ENCODE measurements around the gene VLDLR.

VLDLR gene

DNA sequence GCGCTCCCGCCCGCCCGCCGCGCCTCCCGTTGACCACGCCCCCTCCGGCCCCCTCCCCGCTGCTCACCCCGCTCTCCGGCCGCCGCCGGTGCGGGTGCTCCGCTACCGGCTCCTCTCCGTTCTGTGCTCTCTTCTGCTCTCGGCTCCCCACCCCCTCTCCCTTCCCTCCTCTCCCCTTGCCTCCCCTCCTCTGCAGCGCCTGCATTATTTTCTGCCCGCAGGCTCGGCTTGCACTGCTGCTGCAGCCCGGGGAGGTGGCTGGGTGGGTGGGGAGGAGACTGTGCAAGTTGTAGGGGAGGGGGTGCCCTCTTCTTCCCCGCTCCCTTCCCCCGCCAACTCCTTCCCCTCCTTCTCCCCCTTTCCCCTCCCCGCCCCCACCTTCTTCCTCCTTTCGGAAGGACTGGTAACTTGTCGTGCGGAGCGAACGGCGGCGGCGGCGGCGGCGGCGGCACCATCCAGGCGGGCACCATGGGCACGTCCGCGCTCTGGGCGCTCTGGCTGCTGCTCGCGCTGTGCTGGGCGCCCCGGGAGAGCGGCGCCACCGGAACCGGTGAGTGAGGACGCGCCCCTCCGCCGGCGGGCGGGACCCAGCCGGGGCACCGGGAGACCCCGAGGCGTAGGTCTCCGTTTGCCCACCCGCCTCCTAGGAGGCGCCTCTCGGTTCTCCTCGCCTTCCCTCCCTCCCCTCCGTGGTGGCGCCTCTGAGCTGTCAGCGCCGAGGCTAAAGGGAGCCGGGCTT, at the start of gene VLDLR:
VLDLR (plus strand) TSS at position 66 of the 739 bp plus-strand sequence; CDS start at position 469, 403 bp downstream.
- no peak for DNase-seq (ENCODE audit: low read depth in 2 of 2)

DNA sequence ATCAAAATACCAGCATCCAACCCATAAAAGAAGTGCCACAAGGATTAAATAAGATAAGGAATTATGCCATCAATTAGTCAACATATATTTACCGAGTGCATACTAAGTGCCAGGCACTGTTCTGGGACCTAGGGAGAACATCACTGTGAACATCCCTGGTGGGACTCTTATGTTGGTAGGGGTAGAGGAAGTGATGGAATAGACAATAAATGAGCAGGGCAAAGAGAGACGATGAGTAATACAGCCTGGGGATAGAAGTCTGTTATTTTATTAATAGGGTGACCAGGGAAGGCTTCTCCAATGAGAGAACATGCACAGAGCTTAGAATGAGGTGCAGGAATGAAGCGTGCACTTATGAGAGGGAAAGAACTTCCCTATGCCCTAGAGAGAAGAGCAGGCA, 47.4 kb upstream of the VLDLR start:
- DNase-seq (ENCODE audit: low read depth in 2 of 2): no peak

DNA sequence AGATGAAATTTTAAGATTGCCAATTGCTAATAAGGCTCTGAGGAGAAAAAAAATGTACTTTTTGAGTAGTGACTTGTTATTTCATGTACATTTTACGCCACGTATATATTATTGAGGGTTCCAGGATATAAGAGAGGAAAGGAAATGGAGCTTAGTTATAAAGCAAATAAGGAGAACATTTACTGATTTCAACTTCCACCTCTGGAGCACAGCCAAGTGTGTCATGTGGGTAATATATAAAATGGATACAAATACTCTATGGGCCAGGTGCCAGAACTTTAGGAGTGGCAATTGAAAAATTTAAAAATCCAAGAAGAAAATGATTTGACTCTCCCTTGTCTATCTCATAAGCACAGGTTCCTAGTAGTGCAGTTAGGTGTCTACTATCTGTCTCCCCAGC, 45.0 kb upstream of the VLDLR start:
- DNase-seq (ENCODE audit: low read depth in 2 of 2): no peak

DNA sequence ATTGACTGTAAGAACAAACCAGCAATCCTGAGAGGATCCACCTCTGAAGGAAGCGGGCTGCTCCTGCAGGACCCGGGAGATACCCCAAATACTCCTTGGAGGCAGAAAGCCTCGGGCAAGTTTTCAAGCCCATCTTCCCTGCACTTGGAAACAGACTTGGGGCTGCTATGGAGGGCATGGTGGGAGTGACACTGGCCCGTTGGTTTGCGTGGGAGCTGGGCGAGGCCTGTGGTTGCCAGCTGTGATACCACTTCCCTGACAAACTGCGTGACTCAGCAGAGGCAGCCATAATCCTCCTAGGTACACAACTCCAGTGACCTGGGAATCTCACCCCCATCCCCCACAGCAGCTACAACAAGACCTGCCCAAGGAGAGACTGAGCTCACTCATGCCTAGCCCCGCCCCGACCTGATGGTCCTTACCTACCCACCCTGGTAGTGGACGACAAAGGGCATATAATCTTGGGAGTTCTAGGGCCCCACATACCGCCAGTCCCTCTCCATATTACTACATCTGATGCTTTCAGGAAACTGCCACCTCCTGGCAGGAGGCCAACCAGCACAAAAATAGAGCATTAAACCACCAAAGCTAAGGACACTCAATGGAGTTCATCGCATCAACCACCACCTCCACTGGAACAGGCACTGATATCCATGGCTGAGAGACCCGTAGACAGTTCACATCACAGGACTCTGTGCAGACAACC, 38.1 kb upstream of the VLDLR start:
- DNase-seq (ENCODE audit: low read depth in 2 of 2): no peak

DNA sequence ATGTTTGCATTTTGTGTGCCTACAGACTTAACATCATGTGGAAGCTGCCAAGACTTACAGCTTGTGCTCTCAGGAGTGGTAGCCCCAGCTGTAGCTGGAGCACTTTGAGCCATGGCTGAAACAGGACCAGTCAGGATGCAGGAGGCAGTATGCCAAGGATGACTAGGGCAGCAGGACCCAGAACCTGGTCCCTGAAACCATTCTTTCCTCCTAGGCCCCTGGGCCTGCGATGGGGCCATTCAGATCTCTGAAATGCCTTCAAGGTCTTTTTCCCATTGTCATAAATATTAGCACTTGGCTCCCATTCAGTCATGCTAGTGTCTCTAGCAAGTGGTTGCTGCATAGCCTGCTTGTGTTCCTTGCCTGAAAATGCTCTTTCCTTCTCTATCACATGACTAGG, 29.6 kb upstream of the VLDLR start:
- DNase-seq (ENCODE audit: low read depth in 2 of 2): no peak

DNA sequence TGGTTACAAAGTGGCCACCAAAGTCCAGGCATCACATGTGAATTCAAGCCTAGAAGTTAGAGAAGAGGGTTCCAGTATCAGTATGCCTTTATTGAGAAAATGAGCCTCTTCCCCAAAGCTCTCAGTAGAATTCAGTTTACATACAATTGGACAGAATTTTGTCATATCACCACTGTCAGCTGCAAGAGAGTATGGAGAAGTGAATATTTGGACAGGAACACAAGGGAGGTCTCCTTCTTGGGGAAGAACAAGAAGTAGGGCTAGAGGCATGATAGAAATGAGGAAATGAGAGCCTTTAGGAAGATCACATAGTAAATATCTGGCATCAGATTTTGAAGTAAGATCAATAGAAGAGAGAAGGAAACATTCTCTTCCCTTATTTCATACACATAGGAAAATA, 27.8 kb upstream of the VLDLR start:
- DNase-seq (ENCODE audit: low read depth in 2 of 2): no peak

DNA sequence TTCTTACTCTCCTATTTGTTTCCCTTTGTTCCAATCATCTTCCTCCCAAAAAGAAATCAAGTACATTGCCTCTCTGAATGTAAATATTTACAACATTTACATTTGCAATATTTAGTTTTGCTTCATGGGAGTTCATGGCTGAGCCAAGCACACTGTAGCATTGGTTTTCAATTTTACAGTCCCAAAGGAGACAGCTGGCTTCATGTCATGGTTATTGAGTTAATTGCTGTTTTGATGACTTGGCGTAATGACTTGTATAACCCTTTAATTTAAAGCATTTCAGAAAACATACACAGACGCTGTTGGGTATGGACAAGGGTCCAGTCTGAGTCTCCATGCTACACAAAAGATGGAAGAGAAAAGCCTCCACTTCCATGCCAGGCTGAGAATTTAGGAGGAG, 25.6 kb upstream of the VLDLR start:
- no peak for DNase-seq (ENCODE audit: low read depth in 2 of 2)

DNA sequence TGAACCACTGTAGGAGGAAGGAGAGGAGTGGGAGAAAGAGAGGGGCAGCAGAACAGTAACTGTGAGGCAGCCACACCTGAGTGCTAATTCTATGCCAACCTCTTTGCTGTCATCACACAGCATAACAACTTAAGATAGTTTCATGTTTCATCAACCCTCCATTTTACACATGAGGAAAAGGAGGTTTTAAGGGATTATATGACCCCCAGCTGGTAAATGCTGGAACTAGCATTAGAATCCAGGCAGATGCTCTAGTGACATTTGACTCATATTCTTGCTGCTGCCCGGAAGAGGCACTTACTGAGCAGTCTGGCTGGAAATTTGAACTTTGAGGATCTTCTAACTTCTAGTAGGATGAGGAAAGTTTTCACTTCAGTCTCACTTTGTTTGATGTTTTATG, 24.1 kb upstream of the VLDLR start:
- no peak for DNase-seq (ENCODE audit: low read depth in 2 of 2)

DNA sequence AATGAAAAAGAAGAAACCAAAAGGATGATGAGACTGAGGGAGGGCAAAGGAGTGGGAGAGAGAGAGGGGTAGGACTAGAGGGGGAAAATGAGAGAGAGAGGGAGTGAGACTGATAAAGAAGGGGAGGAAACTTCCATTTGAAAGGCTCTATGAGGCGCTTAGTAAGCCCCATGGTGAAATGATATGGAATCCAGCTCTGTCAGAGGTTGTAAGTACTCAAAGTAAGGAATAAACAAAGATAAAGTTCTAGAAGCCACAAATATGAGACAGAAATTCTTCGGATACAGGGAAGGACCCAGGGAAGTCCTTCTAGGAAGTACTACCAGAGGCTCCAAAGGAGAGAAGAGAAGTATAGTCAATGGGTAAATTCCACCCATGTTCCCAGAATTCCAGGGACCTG, 21.7 kb upstream of the VLDLR start:
- no peak for DNase-seq (ENCODE audit: low read depth in 2 of 2)

DNA sequence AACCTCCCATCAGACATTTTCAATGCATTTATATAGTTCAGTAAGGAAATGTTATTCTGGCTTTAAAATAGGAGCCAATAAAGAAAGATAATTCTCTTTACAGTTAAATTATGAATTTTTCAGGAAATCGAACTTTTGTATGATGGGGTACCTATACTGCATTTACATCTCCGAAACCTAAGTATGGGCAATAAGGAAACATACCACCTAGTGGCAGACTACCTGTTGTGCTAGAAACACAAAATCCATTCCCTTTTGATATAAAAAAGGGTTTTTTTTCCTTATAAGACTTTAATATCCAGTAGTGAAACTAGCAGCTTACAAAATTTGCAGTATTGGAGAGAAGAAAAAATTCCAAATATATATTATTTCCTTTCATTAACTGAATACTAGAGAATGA, 21.3 kb upstream of the VLDLR start:
- no peak for DNase-seq (ENCODE audit: low read depth in 2 of 2)

DNA sequence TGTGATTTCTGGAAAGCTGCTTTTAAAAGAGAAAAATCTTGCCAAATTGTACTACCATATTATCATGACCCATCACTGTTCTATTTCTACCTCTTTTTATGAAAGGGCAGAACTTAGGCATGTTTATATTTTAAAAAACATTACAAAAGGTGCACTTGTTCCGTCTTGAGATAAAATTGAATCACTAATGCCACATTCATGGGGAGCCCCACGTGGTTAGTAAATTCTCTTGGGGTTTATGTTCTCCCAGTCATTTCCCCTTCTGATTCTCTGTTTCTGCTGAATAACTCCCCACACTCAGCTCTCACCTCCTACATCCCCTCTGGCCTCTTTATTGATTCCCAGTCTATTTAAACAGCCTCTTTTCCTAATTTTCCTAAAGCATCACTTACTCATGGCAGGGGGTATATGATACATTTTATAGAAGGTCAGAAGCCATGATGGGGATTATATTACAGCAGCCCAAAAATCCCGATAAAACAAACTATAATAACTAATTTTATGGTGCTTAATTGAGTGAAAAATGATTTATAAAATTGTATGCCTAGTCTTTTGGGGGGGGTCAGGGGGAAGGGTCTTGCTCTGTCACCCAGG, 19.7 kb upstream of the VLDLR start:
- DNase-seq (ENCODE audit: low read depth in 2 of 2): no peak

DNA sequence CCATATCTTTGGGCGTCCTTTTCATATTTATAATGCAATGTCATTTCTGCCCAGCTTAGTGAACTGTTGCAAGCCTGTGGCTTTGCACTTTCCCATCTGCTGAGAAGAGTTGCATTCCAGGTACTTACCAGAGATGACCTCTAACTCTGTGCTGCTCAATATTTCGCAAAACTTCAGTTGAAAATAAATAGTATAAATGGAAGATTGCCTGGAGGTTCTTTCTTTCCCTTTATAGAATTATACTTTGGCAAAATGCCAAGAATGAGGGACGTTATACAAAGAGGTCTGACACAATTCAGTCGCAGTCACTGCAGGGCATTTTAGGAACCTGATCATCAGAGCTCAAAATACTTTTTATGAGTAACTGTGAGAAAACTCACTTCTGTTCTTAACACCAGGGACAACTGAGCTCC, 18.9 kb upstream of the VLDLR start:
- DNase-seq (ENCODE audit: low read depth in 2 of 2): no peak

DNA sequence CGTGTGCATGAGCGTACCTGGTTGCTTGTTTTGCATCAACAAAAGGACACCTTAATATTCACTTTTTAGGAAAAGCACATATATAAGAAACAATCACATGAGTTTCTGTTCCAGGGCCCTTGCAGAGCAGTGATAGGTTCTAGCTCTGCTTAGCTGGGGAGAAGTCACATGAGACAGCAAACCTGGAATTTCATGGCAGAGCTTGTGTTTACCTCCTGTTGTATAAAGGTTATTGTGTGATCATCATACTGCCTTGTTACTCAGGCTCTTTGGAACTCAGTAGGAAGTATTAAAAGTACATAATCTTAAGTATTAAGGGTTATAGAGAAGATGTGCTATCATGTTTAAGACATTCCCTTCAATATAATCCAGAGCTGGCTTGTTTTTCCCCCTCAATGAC, 18.0 kb upstream of the VLDLR start:
- DNase-seq (ENCODE audit: low read depth in 2 of 2): no peak

DNA sequence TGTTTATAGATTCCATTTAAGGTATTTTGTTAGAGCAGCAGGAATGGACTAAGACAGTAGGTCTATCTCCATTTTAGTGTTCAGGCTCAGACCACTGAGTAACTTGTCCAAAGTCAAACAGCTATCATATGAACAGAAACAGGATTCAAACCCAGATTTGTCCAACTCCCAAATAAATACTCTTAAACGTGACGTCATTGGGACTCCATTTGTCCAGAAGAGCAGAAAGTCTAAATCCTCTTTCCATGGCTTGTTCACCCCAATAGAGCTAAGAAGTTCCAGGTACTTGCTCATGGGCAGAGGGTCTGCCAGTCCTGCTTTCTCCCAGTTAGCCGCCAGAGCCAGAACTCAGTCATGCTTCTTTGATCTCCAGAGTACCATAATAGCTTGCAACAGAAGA, 16.3 kb upstream of the VLDLR start:
- DNase-seq (ENCODE audit: low read depth in 2 of 2): no peak

DNA sequence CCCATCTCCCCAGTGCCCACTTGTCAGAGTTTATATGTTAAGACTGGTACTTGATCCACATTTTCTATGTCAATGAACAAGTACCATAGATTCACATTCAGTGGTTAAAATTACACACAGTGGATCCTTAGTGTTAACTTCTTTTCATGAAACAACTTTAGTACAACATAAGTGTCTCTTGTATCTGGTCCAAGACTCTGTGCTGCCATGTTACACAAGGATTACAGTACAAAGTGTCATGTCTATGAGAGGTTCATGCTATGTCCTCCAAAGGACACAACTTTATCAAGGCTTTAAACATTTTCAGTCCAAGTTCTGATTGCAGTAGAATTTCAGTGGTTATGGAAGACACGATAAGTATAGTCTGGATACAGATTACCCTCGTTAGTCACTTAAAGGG, 13.3 kb upstream of the VLDLR start:
- DNase-seq (ENCODE audit: low read depth in 2 of 2): no peak

DNA sequence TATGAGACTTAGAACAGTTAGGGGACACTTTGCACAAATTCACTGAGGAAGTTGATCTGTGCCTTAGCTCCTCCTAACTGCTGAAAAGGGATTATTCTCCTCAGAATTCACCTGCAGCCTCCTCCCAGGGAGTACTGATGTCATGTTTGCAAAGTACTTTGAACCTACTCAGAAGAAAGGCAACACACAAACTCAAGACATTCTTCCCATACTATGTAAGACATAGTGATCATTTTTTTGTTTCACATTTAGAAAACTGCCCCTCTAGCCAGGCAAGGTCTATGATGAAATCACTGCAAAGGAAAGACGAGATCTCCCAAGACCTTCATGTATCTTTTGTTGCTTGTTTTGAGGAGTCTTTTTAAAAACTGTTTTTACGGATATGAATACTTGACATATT, 10.6 kb upstream of the VLDLR start:
- no peak for DNase-seq (ENCODE audit: low read depth in 2 of 2)

DNA sequence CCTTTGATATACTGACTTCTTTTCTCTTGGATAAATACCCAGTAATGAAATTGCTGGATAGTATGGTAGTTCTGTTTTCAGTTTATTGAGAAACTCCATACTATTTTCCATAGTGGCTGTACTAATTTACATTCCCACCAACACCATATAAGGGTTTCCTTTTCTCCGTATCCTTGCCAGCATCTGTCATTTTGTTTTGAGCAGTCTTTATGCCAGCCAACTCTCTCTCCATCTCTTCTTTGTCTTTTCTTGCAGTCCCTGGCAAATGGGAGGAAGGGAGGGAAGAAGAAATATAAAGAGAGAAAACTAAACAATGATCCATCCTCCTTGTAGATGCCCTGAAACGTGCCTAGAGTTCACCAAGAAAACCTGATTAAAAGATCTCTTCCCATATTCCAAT, 9.6 kb upstream of the VLDLR start:
- DNase-seq (ENCODE audit: low read depth in 2 of 2): no peak

DNA sequence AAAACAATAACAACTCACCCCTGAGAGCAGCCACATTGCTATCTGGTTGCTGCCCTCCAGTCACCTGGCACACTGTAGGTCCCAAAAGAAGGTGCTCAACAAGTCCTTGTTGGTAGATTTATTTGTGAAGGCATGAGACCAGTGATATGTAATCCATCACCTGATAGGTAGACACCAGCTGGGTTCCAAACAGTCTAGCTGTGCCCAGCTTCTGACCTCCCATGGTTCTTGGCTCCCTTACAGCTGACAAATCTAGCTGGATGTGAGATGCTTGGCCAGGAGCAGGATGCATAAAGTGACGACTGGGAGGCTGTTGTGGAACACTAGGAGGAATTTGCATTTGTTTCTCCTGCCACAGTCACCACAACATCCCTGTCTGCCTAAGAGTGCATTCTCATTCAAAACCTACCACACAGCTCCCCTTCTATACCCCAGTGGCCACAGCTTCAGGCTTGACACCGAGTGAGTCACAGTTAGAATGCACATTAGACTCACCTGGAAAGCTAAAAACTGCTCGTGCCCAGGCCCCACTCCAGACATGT, 7.8 kb upstream of the VLDLR start:
- DNase-seq (ENCODE audit: low read depth in 2 of 2): no peak

DNA sequence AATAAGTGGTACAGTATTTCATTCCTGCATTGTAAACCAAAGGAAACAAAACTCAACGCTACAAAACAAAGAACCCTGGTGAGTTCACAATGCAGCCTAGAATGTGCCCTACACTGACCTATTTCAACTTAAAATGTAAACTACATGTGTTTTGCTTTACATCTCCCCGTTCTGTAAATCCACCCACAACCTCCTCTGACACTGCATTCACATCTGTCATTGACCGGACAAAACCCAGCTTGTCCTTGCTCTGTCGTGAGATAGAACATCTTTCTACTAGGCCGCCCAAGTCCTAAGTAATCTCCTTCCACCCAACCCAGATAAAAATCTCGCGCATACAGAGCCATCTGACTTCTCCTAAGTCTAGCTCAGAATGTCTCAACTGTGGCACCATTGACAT, 6.1 kb upstream of the VLDLR start:
- DNase-seq (ENCODE audit: low read depth in 2 of 2): no peak

DNA sequence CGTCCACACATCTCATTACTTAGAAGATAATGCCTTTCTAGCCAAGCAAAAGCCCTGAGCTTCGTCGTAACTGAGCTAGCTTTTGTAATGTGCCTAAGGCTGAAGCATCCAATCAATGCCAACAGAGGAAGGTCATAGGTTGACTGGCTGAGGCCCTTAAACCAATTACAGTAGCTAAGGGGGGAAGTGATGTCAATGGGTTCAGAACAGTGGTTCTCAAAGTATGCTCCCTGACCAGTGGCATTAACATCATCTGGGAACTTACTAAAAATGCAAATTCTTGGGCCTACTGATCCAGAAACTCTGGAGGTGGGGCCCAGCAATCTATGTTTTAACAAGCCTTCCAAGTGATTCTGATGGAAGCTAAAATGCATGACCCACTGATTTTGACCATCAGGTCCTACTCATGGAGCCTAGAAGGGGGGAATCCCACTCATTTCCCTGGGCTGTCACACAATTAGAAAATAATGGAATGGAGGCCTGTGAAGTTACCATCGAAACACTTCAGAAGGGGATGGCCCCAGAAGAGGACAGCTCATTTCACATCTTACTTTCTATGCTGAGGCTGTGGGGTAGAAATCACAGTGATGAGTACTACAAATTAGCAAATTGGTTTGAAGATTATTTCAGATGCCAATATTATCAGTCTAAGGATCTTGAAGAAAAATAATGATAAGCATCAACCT, 4.8 kb upstream of the VLDLR start:
- DNase-seq (ENCODE audit: low read depth in 2 of 2): no peak

DNA sequence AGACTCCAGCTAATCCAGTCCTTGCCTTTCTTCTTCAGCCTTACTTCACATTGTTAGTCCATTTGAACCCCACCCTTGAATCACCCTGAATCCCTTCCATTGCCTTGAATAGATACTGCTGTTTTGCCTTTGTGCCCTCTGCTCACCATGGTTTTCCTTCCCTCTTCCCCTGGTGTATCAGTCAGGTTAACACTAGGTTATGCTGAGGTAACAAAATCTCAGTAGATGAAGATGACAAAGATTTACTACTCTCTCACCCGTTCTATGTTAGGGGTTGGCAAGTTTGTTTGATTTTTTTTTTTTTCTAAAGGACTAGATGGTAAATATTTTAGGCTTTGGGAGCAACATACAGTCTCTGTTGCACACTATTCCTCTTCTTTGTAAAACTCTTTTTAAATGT, 3.3 kb upstream of the VLDLR start:
- no peak for DNase-seq (ENCODE audit: low read depth in 2 of 2)

Measured in fibroblast of skin of left biceps (primary cell).